ENCODE data around the gene UBE2O.

UBE2O gene

DNA sequence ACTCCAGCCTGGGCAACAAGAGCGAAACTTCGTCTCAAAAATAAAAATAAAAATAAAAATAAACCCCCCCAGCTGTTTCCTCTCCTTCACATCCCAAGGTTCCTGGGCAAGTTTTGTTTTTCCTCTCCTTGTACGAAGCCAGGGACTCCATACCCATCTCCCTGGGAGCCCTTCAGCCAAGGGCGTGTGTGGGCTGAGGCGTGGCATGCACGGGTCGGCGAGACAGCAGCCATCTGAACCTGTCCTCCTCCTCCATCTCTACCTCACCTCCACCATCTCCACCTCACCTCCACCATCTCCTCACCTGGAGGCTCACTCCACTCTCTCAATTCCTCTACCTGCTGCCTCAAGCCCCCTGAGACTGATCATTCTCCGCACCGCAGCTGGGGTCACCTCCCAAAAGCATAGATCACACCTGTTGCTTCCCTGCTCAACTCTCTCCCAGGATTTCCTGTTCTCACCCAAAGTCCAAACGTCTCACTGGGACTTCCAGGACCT lies 31.3 kb upstream of the UBE2O start:
- no peak for DNase-seq

DNA sequence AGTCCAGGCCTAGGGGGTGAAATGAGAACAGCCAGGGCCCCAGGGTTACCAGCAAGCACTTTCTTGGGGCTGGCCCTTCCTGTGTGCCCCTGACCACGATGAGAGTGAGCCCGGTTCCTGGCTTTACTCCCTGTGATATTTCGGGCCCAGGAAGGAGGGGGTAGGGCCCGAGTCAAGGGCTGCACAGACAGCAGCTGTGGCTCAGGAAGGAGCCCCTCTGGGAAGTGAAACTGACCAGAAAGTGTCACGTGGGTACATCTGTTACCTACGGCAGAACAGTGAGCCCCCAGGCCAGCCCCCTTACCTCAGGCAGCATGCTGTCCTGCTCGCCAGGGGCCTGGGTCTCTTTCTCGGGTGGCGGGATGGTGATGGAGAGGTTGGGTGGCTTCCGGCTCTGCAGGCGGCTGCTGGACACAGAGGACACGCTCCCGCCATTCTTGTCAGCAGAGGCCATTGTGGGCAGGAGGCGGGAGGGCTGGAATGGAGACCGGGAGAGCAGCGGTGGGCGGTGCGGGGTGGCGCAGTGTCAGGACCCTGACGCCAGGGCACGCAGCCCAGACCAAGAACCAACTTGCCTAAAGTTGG lies 28.2 kb upstream of the UBE2O start:
- no peak for DNase-seq

DNA sequence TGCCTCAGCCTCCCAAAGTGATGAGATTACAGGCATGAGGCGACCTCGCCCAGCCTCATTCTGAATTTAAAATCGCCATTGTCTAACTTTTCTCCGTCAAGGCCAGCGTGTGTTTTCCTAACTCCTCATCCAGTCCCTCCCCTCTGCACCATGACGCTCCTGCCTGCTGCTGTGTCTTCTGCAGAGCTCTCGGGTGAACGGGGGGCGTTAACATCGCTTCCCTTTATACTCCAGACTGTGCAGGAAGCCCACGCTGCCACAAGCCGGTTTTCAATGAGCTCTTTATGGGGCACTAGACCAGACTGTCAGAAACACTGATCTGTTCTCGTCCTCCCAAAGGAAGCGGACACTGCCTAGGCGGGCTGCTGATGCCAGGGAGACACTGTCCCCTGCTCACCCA lies 27.7 kb upstream of the UBE2O start:
- no peak for DNase-seq

DNA sequence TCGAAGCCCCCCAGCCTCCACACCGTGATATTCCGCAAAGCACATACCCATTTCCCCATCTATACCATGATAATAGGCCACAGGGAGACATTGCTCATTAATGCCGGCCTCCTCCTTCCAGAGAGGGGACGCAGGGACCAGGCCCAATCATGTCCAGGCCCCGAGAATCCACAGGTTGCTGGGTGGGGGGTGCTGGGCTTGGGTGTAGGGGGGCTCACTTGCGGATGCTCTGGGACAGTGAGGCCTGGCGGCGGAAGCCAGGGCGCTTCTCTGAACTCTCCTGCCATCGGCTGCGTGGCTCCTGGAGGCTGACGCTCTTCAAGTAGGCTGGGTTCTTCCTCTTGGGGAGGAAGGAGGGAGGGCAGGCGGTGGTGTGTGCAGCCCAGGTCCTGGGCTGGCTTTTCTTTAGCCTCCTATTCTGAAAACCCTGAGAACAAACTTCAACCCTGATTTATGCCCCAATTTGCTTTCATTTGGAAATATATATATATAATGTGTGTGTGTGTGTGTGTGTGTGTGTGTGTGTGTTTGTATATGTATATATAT lies 26.6 kb upstream of the UBE2O start:
- DNase-seq, result no peak

DNA sequence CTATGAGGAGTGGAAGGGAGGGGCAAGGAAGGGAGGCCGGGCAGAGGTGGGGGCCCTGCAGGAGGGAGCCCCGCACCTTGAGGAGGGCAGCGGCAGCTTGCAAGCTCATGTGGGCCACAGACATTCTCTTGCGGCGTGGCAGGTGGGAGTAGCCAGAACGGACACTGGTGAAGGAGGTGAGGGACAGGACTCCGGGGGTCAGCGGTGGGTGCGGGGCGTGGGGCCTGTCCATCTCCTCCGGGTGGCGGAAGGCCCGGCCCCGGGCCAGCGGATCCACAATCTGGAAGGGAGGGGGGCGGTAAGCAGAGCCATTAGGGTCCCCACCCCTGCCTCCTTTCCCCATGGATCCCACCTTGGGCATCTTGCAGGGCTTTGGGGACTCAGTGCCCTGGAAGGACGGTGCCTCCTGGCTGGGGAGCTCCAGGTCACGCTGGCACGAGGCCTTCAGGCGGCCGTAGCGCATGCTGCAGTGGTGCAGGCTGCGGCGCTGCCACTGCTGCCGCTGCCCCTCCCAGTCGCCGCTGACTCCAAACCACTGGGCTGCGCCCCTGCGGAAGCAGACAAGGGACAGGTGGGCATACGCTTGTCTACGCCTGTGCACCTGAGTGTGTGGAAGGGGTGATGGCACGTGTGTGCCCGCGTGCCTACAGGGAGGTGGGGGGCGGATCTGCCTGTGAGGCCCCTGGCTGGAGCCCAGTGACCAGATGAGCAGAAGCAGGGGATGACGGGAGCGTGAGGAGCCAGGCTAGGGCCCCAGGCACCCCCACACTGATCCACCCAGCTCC lies 26.0 kb upstream of the UBE2O start:
- DNase-seq, result no peak

DNA sequence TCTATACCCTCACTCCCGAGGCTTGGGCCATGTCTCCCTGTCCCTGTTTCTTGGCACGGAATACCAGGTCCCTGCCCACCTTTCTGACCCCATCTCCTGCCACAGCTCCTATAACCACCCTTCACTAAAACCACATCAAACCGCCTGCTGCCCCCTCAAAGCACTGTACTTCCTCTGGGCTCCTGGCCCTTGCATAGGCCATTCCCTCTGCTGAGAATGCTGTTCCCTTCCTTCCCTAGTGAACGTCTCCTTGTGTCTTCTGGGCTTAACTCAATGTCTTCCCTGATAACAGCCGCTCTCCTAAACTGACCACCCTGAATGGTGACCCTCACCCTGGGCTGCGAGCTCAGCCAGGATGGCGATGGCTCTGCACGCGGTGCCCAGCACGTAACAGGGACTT lies 25.1 kb upstream of the UBE2O start:
- DNase-seq, result no peak

DNA sequence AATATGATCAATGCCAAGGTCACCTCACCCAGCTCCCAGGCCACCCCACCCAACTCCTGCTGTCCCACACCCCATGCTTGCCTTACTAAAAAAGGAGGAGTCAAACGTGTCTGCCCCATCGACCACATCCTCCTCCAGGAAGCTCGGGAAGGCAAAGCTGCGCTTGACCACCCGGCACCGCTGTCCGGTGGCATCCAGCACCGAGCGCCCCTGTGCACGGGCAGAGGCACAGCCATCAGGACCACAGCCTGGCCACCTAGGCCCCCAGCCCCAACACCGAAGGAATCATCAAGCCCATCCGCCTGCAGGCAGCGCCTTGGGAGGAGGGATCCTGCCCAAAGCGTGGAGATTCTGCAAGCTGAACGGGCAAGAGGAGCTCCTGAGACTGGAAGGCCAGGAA lies 24.6 kb upstream of the UBE2O start:
- no peak for DNase-seq

DNA sequence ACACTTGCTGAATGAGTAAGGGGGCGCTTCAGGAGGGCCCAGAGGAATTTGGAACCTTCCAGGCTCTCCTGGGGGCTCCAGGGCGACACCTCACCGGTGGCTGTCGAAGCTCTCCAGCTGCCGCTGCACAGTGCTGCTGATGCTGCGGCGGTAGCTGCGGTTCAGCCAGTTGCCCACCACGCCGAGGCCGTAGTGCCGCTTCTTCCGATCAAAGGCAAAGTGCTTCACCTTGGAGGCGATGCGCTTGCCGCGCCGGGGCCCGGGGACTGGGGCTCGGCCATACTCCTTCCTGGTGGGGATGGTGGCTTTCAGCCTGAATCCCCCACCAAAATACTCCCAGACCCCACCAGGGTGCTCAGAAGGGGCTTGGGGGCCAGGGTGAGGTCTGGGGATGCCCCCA lies 23.8 kb upstream of the UBE2O start:
- no peak for DNase-seq

DNA sequence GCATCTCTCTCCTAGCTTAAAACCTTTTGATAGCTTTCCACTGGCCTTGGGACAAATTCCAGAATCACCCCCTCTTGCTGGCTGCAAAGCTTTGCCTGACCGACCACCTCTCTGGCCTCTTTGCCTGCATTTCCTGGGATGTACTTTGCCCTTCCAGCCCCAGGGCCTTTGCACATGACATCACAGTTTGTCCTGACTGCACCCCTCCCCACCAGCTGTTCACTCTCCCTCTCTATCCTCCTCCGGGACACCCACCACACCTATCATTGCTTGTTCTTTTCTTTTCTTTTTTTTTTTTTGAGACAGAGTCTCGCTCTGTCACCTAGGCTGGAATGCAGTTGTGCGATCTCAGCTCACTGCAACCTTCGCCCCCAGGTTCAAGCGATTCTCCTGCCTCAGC lies 22.4 kb upstream of the UBE2O start:
- no peak for DNase-seq

DNA sequence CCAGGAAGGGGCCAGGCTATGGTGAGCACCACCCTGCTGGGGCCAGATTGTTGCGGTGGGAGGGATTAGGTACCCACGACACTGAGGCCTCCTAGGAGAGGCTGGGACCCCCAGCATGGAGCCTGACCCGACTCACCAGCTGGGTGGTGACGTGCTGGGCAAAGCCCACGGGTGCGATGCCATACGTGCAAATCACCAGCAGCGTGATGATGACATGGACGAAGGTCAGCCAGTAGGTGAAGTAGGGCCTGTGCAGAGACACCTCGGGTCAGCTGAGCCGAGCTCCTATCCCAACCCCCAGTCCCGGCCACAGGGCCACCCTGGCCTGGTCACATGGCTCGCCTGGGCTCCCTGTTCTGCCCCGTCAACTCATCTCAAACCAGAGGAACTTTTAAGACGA lies 21.9 kb upstream of the UBE2O start:
- no peak for DNase-seq

DNA sequence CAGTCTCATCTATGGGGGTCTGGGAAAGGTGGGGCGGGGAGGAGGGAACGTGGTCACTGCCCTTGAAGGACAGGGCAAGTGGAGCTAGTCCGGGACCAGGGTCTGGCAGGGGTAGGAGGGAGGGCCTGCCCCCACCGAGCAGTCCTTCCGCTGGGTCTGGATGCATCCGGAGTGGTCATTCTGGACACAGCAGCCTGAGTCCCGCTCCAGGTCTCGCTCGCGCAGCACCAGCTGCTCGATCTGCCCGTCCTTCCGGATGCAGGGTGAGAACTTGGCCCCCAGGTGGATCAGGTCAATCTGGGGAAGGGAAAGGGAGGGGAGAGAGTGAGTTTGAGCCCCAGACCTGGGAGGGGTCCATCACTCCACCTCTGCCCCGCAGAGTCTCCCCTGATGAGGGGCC lies 21.3 kb upstream of the UBE2O start:
- DNase-seq, result no peak

DNA sequence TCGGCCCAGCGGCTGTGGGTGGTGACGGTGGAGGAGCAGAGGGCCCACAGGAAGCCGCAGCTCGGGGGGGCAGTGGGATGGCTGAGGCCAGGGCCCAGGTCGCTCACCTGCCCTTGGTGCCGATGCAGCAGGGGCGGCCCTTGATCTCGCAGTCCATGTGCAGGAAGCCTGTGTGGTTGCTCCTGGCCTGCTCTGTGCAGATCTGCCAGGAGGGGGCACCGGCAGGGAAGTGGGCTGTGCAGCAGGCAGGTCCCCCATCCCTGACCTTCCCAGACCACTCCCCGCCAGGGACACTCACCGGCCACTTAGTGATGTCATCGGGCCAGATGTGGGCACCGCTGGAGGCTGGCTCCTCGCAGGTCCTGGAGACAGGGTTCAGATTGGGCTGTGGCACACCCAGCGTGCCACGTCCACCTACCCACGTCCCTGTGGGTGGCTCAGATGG lies 20.6 kb upstream of the UBE2O start:
- DNase-seq, result no peak

DNA sequence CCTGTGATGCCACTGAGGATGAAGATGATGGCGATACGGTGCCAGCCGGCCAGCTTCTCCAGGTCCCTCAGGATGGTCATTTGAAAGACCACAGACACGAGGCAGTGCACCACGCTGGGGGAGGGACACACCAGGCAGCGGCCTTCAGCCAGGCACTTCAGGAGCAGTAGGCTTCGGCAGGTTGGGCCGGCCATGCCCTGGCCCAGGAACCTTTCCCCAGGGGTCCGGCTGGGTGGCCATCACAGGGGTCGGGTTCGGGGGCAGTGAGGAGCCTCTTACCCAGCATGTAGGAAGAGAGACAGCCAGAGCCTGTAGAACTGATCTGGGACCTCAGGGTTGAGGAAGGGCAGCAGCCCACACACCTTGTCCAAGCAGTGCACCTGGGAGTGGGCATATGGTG lies 19.8 kb upstream of the UBE2O start:
- no peak for DNase-seq

DNA sequence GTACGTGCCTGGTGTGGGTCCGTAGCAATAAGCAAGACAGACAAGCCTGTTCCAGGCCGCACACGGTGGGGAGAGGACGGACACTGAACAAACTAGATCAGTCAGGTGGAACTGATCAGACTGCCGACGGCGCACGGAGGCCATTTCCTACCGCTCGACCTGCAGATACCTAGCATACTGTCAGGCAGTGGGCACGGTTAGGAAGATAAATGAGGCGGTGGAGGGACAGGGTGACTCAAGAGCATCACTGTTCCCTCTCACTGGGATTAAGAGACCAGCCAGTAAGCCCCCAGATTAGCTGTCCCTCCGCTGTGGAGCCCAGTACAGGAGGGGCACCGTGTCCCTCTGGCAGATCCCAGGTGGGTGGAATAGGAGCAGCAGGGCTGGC lies 19.3 kb upstream of the UBE2O start:
- DNase-seq, result no peak

DNA sequence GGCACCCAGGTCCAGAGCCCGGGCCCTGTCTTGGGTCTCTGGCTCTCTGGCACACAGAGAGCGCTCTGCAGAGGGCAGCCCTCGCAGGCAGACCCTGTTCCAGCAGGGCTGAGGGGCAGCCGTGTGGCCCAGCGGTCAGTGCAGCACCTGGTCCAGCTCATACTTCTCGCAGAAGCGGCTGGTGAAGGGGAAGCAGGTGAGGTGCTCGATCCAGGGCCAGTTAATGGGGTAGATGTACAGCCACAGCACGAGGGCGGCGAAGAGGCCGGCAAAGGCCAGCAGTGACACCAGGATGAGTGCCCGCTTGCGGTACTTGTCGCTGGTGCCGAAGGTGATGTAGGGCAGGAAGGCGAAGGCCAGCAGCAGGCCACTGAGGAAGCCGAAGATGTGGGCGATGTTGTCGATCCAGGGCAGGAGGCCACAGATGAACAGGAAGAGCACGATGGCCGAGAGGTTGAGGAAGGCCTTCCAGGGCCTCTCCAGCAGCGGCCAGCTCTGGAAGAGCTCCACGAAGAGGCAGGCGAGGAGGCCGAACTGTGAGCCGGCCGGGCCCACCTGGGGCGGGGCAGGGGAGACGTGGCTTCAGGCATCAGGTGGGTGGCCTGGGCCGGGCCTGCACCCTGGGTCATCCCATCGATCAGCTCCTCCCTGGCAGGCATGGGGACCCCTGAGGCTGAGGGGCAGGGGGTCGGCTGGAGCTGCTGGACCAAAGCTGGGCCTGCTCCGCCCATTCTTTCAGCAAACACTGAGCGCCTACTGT lies 18.7 kb upstream of the UBE2O start:
- DNase-seq, result no peak

DNA sequence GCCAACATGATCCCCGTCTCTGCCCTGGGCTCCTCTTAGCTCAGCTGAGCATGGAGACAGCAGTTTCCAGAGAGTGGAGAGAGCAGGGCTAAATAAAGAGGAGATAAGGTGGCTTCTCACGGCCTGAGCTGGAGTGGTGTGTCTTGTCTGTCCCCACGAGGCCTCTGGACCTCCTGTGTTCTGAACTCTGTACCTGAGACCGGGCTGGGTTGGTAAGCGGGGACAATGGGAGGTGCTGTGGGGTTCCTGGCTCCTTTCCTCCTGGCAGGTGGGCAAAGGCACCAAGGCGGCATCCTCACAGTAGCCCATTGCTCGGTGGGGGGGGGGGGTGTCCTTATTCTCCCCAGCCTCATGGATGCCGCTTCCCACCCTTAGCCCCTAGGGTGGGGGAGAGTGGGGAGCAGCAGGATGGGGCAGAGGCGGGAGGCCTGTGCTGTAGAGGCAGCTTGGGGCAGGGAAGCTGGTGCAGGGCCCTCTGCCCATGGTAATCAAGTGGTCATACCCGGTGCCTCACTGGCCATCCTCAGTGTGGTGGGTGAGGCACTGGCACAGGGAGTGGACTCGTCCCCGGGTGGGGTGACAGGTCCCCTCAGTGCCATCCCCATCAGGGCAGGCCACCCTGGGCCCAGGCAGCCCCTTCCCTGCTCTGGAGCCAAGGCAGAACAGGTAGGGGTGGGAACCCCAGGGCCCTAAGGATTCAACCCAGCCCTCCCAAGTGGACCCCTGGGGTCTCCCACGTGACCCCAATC lies 17.2 kb upstream of the UBE2O start:
- no peak for DNase-seq

DNA sequence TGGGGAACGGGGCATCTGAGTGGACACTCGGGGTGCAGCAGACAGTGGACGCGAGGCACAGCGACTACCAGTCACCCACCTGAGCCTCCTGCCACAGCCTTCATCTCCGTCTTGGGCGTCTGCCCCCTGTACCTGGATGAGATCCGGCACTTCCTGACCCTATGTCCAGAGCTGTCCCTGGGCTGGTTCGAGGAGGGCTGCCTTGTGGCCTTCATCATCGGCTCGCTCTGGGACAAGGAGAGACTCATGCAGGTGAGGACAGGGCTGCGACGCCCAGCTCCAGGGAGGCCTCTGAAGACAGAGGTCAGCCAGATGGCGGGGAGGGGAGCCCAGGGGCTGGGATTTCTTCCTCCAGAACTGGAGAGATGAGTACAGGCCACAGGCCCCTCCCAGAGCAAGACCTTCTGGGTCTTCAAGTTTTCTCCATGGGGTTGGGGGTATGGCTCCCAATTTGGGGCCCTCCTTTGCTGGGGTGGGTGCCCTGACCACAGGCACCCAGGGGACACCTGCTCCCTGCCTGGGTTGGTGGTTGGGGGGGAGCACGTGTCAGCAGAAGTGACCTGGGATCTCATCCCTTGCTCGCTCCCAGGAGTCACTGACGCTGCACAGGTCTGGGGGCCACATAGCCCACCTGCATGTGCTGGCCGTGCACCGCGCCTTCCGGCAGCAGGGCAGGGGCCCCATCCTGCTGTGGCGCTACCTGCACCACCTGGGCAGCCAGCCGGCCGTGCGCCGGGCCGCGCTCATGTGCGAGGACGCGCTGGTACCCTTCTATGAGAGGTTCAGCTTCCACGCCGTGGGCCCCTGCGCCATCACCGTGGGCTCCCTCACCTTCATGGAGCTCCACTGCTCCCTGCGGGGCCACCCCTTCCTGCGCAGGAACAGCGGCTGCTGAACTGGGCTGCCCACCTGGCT lies 16.4 kb upstream of the UBE2O start:
- DNase-seq, result no peak

DNA sequence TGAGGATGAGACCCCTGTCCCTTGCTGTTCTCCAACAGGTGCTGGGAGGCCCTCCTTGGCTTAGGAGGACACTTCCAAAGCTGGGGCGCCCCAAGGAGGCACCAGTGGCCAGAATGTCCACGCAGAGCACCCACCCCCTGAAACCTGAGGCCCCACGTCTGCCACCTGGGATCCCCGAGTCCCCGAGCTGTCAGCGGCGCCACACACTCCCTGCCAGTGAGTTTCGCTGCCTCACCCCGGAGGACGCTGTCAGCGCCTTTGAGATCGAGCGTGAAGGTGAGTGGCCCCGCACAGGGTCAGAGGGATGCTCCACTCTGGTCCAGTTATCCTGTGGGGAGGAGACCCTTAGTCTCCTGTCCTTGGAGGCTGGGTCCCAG lies 15.7 kb upstream of the UBE2O start:
- no peak for DNase-seq

DNA sequence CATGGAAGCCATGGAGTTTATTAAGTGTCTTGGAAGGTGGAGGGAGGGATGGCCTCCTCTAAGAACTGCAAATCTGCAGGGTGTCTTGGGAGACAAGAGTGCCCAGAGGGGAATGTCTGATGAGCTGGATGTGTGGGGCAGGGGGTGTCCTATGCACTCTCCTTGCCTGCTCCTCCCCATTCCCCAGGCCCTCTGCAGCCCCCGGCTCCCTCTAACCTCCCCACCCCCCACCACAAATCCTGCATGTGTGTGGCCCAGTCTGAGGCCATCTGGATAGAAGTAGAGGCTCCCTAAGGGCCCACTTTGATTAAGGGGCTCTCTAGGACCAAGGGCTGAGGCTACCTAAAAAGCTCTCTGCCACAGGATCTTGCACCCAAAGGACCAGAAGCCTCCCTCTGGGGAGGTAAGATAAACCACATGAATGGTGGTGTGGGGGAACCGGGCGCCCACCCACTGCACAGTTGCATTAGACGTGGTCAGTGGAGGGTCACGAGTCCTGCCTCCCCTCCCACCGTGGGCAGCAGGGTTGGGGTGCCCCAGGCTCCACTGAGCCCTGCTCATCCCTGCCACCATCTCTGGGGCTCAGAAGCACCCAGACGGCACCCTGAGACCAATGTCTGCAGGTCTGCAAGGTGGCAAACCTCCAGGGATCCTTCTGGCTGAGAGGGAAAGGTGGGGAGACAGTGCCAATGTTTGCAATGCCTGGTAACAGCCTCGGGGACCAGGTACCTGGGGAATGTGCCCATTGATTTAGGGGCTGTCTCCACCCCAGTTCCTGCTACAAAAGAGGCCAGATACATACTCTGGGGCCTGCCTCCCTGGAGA lies 15.1 kb upstream of the UBE2O start:
- no peak for DNase-seq

DNA sequence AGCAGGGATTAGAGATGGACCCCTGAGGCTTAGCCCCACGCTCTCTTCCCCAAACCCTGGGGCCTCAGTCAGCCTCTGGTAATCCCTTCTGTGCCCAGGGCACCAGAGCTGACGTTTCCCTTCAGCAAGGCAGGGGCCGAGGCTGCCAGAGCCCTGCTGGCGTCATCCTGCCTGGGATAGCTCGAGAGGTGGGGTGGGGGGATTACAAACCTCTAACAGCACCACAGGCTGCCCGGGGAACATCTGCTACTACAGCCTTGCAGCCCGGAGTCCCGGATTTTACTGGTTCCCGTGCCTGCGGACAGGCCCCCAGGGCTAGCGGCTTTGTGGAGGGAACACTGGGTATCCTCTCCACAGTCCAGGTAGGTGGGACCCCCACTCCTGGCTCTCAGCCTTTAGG lies 14.4 kb upstream of the UBE2O start, which contains the start of gene AANAT:
TSS of gene AANAT (plus strand) at position 238 of the 400 bp plus-strand sequence. CDS start 1,144 bp downstream, outside the sequence.
- no peak for DNase-seq

DNA sequence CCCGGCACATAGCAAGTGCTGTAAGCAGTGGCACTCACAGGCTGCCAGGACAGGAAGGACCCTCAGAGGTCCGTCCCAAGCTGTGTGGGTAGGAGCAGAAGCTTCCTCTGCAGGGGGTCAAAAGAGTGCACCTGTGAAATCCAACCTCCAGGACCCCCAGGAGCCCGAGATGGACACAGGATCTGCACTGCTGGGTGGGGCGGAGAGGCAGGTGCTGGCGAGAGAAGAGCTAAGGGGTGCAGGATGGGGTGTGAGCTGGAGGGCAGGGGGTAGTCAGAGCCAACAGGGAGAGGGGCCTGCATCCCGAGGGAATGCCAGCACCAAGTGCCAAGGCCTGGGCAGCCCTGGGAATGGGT lies 13.8 kb upstream of the UBE2O start:
- DNase-seq, result no peak
